Testis (tissue), 3 donors: ENCODE measurements around the gene SHCBP1L. TPM values are rescaled to one million over a fixed set of nuclear protein-coding genes. Genes with fewer than 3 reads are reported as not detected.

Experiments used
- DNase-seq: peaks from one replicate; pipeline ENCODE4 v3.0.0-alpha.2; 2019
- H3K27ac ChIP-seq, 2 donors: fragments of 200-600 bp; sonication (generic); one replicate each; pipeline ENCODE4 v1.5.1; 2019
- H3K27me3 ChIP-seq: fragments of 200-600 bp; sonication (generic); one replicate; pipeline ENCODE4 v1.5.1; 2019
- H3K36me3 ChIP-seq: fragments of 200-600 bp; sonication (generic); one replicate; pipeline ENCODE4 v1.5.1; 2017; ENCODE audit warnings: low read depth; ENCODE audit errors: missing control alignments
- H3K4me1 ChIP-seq: fragments of 200-600 bp; sonication (generic); one replicate; pipeline ENCODE4 v1.5.1; 2019
- H3K4me3 ChIP-seq, 2 donors: fragments of 200-600 bp; sonication (generic); one replicate each; pipeline ENCODE4 v1.5.1; 2017 to 2019
- H3K9me3 ChIP-seq: fragments of 200-600 bp; sonication (generic); one replicate; pipeline ENCODE4 v1.5.1; 2017
- POLR2A ChIP-seq: fragments of 450-650 bp; IDR thresholded peaks from one replicate; pipeline ENCODE4 v1.6.1; 2017; ENCODE audit warnings: antibody characterized with exemption, mild to moderate bottlenecking, moderate library complexity
- WGBS, 2 donors: methylation state at CpG; one replicate each; pipeline ENCODE4 v1.1.5; 2018; 5-methylcytosine and 5-hydroxymethylcytosine counted together
- intact Hi-C: fragments of 100-400 bp; cut with DNase I; formaldehyde crosslinking; loops from one replicate; pipeline ENCODE4 v1.15.1; 2023; ENCODE audit warnings: low total_unique reads
- polyA plus RNA-seq: library from polyadenylated mRNA; stranded (reverse); fragments of 350-450 nt; fragmentation: Illumina TruSeq; extraction: RNeasy Lipid Tissue Mini Kit (QIAGEN cat#74804); gene quantifications from one replicate; pipeline ENCODE4 v1.2.3, GENCODE V29; 2014; ENCODE audit warnings: low read depth, low replicate concordance; ENCODE audit not compliant: insufficient read depth
- total RNA-seq, 2 donors: library from RNA; depleted of rRNA; stranded (reverse); fragments of >200 nt; gene quantifications; one replicate each; pipeline ENCODE4 v1.2.3, GENCODE V29; 2016
- TF ChIP-seq, protein P1 (sequence below), 3 experiments: fragments of 450-650 bp in 2 of 3; fragments of 200-600 bp in 1 of 3; sonication (generic) in 1 of 3; IDR thresholded peaks; one replicate each; pipeline ENCODE4 v1.5.1; 2016 to 2019; ENCODE audit warnings: antibody characterized with exemption in 3 of 3, mild to moderate bottlenecking in 2 of 3, moderate library complexity in 1 of 3

The SHCBP1L gene
- total and polyA plus RNA-seq, 3 donors from 2014 or later = 106 to 254 (median 132) TPM

DNA sequence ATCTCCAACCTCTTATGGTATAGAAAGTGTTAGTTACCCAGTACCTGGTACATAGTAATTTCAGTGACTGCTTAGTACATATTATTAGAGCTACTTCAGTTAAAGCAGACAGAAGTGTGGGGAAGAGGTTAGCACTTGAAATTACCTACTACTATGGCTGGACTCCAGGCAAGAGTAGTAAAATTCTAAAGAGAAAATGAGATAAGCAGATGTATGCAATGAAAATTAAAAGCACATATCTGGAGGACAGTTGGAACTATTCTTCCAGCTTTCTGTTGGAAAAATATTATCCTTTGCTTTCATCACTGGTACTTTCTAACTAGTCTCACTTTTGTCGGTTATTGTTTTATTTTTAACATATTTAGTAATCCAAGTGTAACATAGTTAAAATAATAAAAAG, 90.1 kb downstream of the SHCBP1L start:
- intact Hi-C loops = no loop called here
- no peak for TF ChIP-seq POLR2A
- TF ChIP-seq, protein P1, sequence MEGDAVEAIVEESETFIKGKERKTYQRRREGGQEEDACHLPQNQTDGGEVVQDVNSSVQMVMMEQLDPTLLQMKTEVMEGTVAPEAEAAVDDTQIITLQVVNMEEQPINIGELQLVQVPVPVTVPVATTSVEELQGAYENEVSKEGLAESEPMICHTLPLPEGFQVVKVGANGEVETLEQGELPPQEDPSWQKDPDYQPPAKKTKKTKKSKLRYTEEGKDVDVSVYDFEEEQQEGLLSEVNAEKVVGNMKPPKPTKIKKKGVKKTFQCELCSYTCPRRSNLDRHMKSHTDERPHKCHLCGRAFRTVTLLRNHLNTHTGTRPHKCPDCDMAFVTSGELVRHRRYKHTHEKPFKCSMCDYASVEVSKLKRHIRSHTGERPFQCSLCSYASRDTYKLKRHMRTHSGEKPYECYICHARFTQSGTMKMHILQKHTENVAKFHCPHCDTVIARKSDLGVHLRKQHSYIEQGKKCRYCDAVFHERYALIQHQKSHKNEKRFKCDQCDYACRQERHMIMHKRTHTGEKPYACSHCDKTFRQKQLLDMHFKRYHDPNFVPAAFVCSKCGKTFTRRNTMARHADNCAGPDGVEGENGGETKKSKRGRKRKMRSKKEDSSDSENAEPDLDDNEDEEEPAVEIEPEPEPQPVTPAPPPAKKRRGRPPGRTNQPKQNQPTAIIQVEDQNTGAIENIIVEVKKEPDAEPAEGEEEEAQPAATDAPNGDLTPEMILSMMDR (IDR thresholded peaks at IDR 0.05) = no peak
- Histone ChIP-seq H3K4me1 (no peaks in the 10 kb centered on the region), H3K9me3 (no peaks in the 10 kb centered on the region), H3K27me3 (no peaks in the 10 kb centered on the region), H3K36me3 (no peaks in the 10 kb centered on the region), H3K4me3 (no peak overlapping the region), H3K27ac (no peak overlapping the region)
- no peak for DNase-seq
- WGBS, 2 donors = 88 to 95% methylated on average over 1 of the region's 1 CpG

DNA sequence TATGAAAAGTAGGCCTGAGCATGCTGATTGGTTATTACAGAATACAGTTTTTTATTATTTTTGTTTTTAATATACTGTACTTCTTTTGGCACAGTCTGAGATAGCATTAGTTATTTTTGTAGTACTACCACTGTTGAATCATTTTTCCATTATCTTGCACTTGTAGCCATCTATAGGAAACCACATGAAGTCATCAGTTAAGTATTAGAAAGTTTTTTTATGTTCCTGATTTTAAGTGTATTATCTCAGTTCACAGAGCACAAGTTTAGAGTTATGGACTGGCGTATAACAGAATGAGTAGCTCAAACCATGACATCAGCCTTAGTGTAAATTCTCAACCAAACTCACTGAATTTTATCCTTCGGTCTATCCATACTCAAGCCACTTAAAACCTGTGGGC, 91.0 kb downstream of the SHCBP1L start:
- DNase-seq = no peak
- 78 to 83% methylated on average over 2 of the region's 2 CpGs for WGBS, 2 donors
- Histone ChIP-seq H3K27ac (no peak overlapping the region), H3K27me3 (no peaks in the 10 kb centered on the region), H3K36me3 (no peaks in the 10 kb centered on the region), H3K4me3 (no peak overlapping the region), H3K9me3 (no peaks in the 10 kb centered on the region), H3K4me1 (no peaks in the 10 kb centered on the region)
- intact Hi-C loops = no loop called here
- TF ChIP-seq, protein P1 (IDR thresholded peaks at IDR 0.05) = no peak
- TF ChIP-seq POLR2A = no peak

DNA sequence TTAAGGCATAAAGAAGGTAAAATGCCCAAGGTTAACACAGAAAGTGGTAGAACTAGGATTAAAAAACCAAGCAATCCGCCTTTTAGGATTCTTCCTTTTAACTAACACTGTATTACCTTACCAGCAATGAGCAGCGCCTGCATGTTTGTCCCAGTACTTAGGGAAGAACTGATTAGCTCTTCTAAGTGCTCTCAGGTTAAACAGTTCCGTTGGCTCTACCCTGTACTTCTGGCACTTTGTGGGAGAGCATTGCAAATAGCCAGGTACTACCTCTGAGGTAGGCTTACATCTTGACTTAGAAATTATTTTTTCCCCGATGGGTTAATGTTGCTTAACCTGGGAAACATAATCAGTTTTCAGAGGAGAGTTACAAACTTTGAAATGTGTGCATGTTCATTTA, 92.3 kb downstream of the SHCBP1L start:
- DNase-seq = no peak
- H3K36me3 ChIP-seq = no peaks in the 10 kb centered on the region
- H3K9me3 ChIP-seq = no peaks in the 10 kb centered on the region
- H3K4me1 ChIP-seq = no peaks in the 10 kb centered on the region
- intact Hi-C loops = no loop called here
- TF ChIP-seq, protein P1 (IDR thresholded peaks at IDR 0.05) = no peak
- TF ChIP-seq POLR2A = no peak
- H3K4me3 ChIP-seq = no peak overlapping the region
- no peaks in the 10 kb centered on the region for H3K27me3 ChIP-seq
- WGBS, 2 donors = 86 to 91% methylated on average over 4 of the region's 4 CpGs
- H3K27ac ChIP-seq = no peak overlapping the region

DNA sequence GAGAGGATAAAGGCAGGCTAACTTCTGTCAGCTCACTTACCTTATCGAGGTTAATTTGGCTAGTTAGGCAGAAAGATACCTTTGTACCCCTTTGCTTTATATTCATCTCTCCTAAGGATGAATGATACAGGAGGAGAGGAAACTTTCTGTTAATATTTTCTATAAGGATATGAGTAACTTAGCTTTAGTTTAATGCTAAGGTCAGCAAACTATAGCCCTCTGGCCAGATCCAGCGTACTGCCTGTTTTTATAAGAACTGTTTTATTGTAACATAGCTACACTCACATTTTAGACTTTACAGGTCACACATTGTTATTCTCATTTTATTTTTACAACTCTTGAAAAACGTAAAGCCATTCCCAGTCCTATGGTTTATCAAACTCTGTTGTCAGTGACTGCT, 95.8 kb downstream of the SHCBP1L start:
- H3K4me1 ChIP-seq = peaks cover 8% of the 10 kb centered on the region
- H3K27me3 ChIP-seq = no peaks in the 10 kb centered on the region
- H3K27ac ChIP-seq = no peak overlapping the region
- peaks cover 4% of the 10 kb centered on the region for H3K36me3 ChIP-seq
- no peak for DNase-seq
- no peaks in the 10 kb centered on the region for H3K9me3 ChIP-seq
- no peak overlapping the region for H3K4me3 ChIP-seq
- intact Hi-C loops = no loop called here
- 89 to 93% methylated on average over 3 of the region's 3 CpGs for WGBS, 2 donors
- TF ChIP-seq, protein P1 (IDR thresholded peaks at IDR 0.05) = no peak
- no peak for TF ChIP-seq POLR2A

DNA sequence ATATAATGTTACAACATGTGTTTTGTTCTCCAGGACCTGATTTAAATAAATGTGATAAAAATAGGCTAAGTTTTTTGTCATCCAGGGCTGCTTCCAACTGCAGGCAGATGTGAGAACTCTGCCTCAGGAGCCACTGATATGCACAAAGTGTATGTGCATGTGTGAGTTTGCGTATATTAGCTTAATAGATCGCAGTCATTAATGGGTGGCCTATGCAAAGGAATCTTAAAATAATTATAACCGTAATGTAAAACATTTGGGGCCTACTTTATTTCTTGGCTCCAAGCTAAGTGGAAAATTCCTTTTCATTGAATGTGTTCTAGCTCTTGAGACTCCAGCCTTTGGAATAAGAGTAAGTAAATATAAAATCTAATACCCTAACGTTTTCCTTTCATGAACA, 97.1 kb downstream of the SHCBP1L start:
- DNase-seq = no peak
- TF ChIP-seq, protein P1 (IDR thresholded peaks at IDR 0.05) = no peak
- no peak for TF ChIP-seq POLR2A
- 58 to 65% methylated on average over 4 of the region's 4 CpGs for WGBS, 2 donors
- peaks cover 8% of the 10 kb centered on the region for H3K4me1 ChIP-seq
- no peaks in the 10 kb centered on the region for H3K27me3 ChIP-seq
- intact Hi-C loops = no loop called here
- H3K27ac ChIP-seq = no peak overlapping the region
- H3K36me3 ChIP-seq = peaks cover 4% of the 10 kb centered on the region
- H3K9me3 ChIP-seq = no peaks in the 10 kb centered on the region
- H3K4me3 ChIP-seq = no peak overlapping the region
